CD4-positive, alpha-beta T cell treated with Interleukin-4 for 4 hours (primary cell): ENCODE measurements around the gene KCNAB1.
"Not testable (repeated sequence)": the region's sequence is repeated elsewhere in the genome, so short reads cannot be mapped to it uniquely, and the experiment has no call there.

ENCODE experiments used
- DNase-seq: peaks from one replicate; pipeline ENCODE4 v3.0.0-alpha.2; 2020

The KCNAB1 gene

GRCh38 chr3:156176629-156177210 lies 56.3 kb downstream of the KCNAB1 start:
- no peak for DNase-seq

- DNase-seq, result no peak
Observed at GRCh38 chr3:156180077-156180476, 59.7 kb downstream of the KCNAB1 start.

- no peak for DNase-seq
Observed at GRCh38 chr3:156181509-156181908, 61.1 kb downstream of the KCNAB1 start.

- DNase-seq, result no peak
Observed at GRCh38 chr3:156183396-156183795, 63.0 kb downstream of the KCNAB1 start.

GRCh38 chr3:156184156-156184555 lies 63.8 kb downstream of the KCNAB1 start:
- DNase-seq, result no peak

GRCh38 chr3:156187146-156187769 lies 66.9 kb downstream of the KCNAB1 start:
- no peak for DNase-seq

GRCh38 chr3:156188757-156189156 lies 68.4 kb downstream of the KCNAB1 start:
- no peak for DNase-seq

GRCh38 chr3:156189927-156190326 lies 69.5 kb downstream of the KCNAB1 start:
- no peak for DNase-seq

- not testable (repeated sequence) for DNase-seq
Observed at GRCh38 chr3:156194945-156195344, 74.6 kb downstream of the KCNAB1 start.

- not testable (repeated sequence) for DNase-seq
Observed at GRCh38 chr3:156197152-156197551, 76.8 kb downstream of the KCNAB1 start.

GRCh38 chr3:156201411-156202405 lies 81.3 kb downstream of the KCNAB1 start:
- DNase-seq, result no peak

GRCh38 chr3:156206157-156206556 lies 85.8 kb downstream of the KCNAB1 start:
- DNase-seq, result no peak

GRCh38 chr3:156207802-156208685 lies 87.7 kb downstream of the KCNAB1 start:
- DNase-seq, result no peak

- DNase-seq, result no peak
Observed at GRCh38 chr3:156209631-156210335, 89.4 kb downstream of the KCNAB1 start.

- DNase-seq, result no peak
Observed at GRCh38 chr3:156211583-156211982, 91.2 kb downstream of the KCNAB1 start.

GRCh38 chr3:156214676-156215075 lies 94.3 kb downstream of the KCNAB1 start:
- no peak for DNase-seq

- no peak for DNase-seq
Observed at GRCh38 chr3:156215751-156216150, 95.4 kb downstream of the KCNAB1 start.

- DNase-seq, result no peak
Observed at GRCh38 chr3:156216216-156216615, 95.8 kb downstream of the KCNAB1 start.

GRCh38 chr3:156216852-156217251 lies 96.5 kb downstream of the KCNAB1 start:
- DNase-seq, result no peak

- DNase-seq, result no peak
Observed at GRCh38 chr3:156217674-156218352, 97.4 kb downstream of the KCNAB1 start.

GRCh38 chr3:156218353-156218744 lies 98.0 kb downstream of the KCNAB1 start:
- no peak for DNase-seq
